GM13976 (cell line): Measurements from ENCODE around the gene SLC34A1.
"Not testable (repeated sequence)": the region's sequence is repeated elsewhere in the genome, so short reads cannot be mapped to it uniquely, and the experiment has no call there.

Source experiments
- DNase-seq: peaks from one replicate; pipeline ENCODE4 v3.0.0; 2012; ENCODE audit warnings: low spot score
- in situ Hi-C: fragments of 300-500 bp; cut with MboI; formaldehyde crosslinking; loops from one replicate; pipeline ENCODE4 v1.12.0; 2022; ENCODE audit warnings: low sequenced_read_pairs, mixed read lengths, inconsistent platforms; ENCODE audit not compliant: unreplicated experiment
- TF ChIP-seq, protein P1 (sequence below): IDR thresholded peaks from 2 replicates; pipeline ENCODE4 v1.5.1; 2012; ENCODE audit warnings: borderline replicate concordance, mild to moderate bottlenecking; ENCODE audit not compliant: insufficient read depth; ENCODE audit errors: extremely low read depth, missing control alignments, control extremely low read depth

The SLC34A1 gene

DNA sequence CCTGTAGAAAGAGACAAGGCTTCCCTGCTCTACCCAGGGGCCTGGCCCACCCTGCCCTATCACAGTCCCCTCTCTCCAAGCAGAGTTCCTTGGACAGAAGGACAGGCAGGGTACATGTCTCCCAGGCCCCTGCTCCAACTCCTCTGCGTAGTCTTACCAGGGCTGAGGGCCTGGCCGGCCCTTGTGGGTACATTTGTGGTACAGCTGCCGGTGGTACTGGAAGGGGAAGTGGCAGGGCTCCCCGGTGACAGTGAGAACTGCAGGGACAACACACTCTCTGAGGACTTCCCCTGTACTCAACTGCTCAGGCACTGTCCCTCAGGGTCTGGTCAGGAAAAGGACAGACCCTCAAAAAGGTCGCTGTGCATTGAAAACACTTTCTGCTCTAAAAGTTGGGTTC lies 21.6 kb downstream of the SLC34A1 start:
- TF ChIP-seq, protein P1, sequence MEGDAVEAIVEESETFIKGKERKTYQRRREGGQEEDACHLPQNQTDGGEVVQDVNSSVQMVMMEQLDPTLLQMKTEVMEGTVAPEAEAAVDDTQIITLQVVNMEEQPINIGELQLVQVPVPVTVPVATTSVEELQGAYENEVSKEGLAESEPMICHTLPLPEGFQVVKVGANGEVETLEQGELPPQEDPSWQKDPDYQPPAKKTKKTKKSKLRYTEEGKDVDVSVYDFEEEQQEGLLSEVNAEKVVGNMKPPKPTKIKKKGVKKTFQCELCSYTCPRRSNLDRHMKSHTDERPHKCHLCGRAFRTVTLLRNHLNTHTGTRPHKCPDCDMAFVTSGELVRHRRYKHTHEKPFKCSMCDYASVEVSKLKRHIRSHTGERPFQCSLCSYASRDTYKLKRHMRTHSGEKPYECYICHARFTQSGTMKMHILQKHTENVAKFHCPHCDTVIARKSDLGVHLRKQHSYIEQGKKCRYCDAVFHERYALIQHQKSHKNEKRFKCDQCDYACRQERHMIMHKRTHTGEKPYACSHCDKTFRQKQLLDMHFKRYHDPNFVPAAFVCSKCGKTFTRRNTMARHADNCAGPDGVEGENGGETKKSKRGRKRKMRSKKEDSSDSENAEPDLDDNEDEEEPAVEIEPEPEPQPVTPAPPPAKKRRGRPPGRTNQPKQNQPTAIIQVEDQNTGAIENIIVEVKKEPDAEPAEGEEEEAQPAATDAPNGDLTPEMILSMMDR: no peak
- peak; percentile 22 for DNase-seq
- in situ Hi-C loops: loop anchor here (10.0 kb wide), 1 partner anchor 49 kb away; no protein-coding TSS in a partner anchor

GRCh38 chr5:177409043-177409801 lies 25.0 kb downstream of the SLC34A1 start, which contains the start of gene F12:
Gene F12 (minus strand): TSS chr5:177409564. CDS start chr5:177409527, 37 bp downstream.
- no peak for DNase-seq
- in situ Hi-C loops: loop anchor here (10.0 kb wide), 1 partner anchor 46 kb away; no protein-coding TSS in a partner anchor
- TF ChIP-seq, protein P1: no peak

DNA sequence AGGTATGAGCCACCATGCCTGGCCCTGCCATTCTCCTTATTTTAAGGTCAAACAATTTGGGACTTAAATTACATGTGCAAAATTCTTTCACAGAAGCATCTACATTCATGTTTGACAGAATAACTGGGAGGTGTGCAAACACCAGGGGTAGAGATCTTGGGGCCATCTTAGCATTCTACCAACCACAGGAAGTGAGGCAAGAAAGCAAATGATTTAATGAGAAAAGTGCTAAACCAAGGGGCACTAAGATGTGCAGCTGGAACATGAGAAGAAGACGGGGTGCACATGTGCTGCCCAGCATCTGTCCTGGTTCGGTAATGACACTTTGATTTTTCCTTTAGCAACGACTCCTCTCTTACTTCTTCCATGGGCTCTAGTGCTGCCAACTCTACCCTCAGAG lies 26.3 kb downstream of the SLC34A1 start:
- in situ Hi-C loops: no loop called here
- TF ChIP-seq, protein P1: no peak
- DNase-seq: no peak

GRCh38 chr5:177412603-177413233 lies 28.5 kb downstream of the SLC34A1 start:
- TF ChIP-seq, protein P1: no peak
- in situ Hi-C loops: no loop called here
- peak; percentile 64 for DNase-seq

GRCh38 chr5:177414481-177414880 lies 30.2 kb downstream of the SLC34A1 start:
- TF ChIP-seq, protein P1: no peak
- in situ Hi-C loops: no loop called here
- DNase-seq: no peak

DNA sequence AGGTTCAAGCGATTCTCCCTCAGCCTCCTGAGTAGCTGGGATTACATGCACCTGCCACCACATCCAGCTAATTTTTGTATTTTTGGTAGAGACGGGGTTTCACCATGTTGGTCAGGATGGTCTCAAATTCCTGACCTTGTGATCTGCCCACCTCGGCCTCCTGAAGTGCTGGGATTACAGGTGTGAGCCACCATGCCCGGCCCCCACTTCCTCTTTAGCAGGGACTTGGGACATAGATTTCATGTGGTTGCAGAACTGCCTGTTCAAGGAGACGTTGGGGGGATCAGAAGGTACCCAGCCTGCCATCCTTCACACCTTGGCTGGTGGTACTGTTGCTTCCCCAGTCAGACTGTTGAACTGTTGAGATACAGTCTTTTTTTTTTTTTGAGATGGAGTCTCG lies 32.8 kb downstream of the SLC34A1 start:
- in situ Hi-C loops, DNase-seq: not testable (repeated sequence)

DNA sequence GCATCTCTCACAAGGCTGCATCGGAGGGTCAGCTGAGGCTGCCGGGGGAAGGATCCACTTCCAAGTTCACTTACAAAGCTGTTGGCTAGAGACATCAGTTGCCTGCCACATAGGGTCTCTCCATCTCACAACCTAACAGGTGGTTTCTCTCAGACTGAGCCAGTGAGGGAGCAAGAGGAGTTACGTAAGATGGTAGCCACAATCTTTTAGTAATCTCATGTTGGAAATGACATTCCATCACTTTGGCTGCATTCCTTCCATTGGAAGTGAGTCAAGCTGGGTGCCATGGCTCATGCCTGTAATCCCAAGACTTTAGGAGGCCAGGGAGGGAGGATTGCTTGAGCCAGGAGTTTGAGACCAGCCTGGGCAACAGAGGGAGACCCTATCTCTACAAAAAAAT lies 34.8 kb downstream of the SLC34A1 start:
- in situ Hi-C loops: no loop called here
- no peak for DNase-seq
- TF ChIP-seq, protein P1: no peak

DNA sequence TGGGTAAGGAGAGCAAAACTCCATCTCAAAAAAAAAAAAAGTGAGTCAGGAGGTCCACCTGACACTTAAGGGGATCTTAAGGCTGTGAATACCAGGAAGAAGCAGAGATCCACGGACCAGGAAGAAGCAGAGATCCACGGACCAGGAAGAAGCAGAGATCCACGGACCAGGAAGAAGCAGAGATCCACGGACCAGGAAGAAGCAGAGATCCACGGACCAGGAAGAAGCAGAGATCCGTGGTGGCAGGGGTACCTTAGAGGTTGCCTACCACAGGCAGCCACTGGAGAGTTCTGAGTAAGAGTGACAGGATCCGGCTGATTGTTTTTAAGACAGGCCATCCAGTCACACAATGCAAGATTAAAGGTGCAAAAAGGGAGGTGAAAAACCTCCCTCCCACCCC lies 36.2 kb downstream of the SLC34A1 start:
- in situ Hi-C loops, DNase-seq: not testable (repeated sequence)
